Activated naive CD4-positive, alpha-beta T cell treated with anti-CD3 and anti-CD28 coated beads, Interleukin-2, amount 50 U/mL, for 72 hours (primary cell): Measurements from ENCODE around the gene NECAB3. TPM values are rescaled to one million over a fixed set of nuclear protein-coding genes. Genes with fewer than 3 reads are reported as not detected.
A peak's percentile ranks its signal among the peaks of the same experiment; 100 is the strongest.

Experiments
- ATAC-seq, 2 donors: fragments of 150-1000 bp; cut with Tn5 transposase; 2 replicates each; pipeline ENCODE4 v1.10.0; 2021; ENCODE audit warnings: mild to moderate bottlenecking in 2 of 2, moderate library complexity in 2 of 2
- DNase-seq, 2 donors: peaks; one replicate each; pipeline ENCODE4 v3.0.0; 2021 to 2022; ENCODE audit warnings: low spot score in 2 of 2
- H3K27ac Mint-ChIP-seq, 2 donors: one replicate each; pipeline ENCODE4 v1.8.0; 2022; ENCODE audit warnings: mild to moderate bottlenecking in 2 of 2, mixed read lengths in 2 of 2
- H3K36me3 Mint-ChIP-seq, 2 donors: one replicate each; pipeline ENCODE4 v1.8.0; 2022; ENCODE audit warnings: mixed read lengths in 2 of 2
- H3K9me3 Mint-ChIP-seq, 2 donors: one replicate each; pipeline ENCODE4 v1.8.0; 2022; ENCODE audit warnings: mixed read lengths in 2 of 2
- total RNA-seq, 2 donors: library from RNA; stranded (reverse); gene quantifications; one replicate each; pipeline ENCODE4 v1.2.3, GENCODE V29; 2022

Gene NECAB3
- total RNA-seq, 2 donors from 2014 or later, result 24.5 to 43.0 TPM

- Mint-ChIP-seq H3K36me3 (peaks cover 5 to 6% of the 10 kb centered on the region in 2 donors), H3K9me3 (no peaks in the 10 kb centered on the region), H3K27ac (peak within 1 kb of the TSS; percentile 81 to 88)
- DNase-seq, result no peak
- ATAC-seq, result no peak
Measured at GRCh38 chr20:33662172-33662571, 12.1 kb downstream of the NECAB3 start, which contains the start of gene C20orf144. Gene C20orf144, plus strand, starts transcription at chr20:33662327. Its CDS starts 19 bp downstream, at chr20:33662346.

- Mint-ChIP-seq H3K36me3 (peaks cover 0 to 5% of the 10 kb centered on the region in 2 donors), H3K9me3 (no peaks in the 10 kb centered on the region), H3K27ac (no peak overlapping the region)
- DNase-seq (no peak), ATAC-seq (no peak)
Measured at GRCh38 chr20:33660685-33661058, 13.6 kb downstream of the NECAB3 start.

GRCh38 chr20:33660035-33660684 is 14.1 kb downstream of the NECAB3 start:
- no peak for DNase-seq
- no peak overlapping the region for H3K27ac Mint-ChIP-seq
- H3K36me3 Mint-ChIP-seq, result peaks cover 0 to 5% of the 10 kb centered on the region in 2 donors
- no peaks in the 10 kb centered on the region for H3K9me3 Mint-ChIP-seq
- ATAC-seq, result no peak

GRCh38 chr20:33659341-33660034 is 14.7 kb downstream of the NECAB3 start:
- no peaks in the 10 kb centered on the region for H3K9me3 Mint-ChIP-seq
- H3K36me3 Mint-ChIP-seq, result peaks cover 0 to under 1% of the 10 kb centered on the region in 2 donors
- no peak for ATAC-seq
- no peak overlapping the region for H3K27ac Mint-ChIP-seq
- no peak for DNase-seq

DNA sequence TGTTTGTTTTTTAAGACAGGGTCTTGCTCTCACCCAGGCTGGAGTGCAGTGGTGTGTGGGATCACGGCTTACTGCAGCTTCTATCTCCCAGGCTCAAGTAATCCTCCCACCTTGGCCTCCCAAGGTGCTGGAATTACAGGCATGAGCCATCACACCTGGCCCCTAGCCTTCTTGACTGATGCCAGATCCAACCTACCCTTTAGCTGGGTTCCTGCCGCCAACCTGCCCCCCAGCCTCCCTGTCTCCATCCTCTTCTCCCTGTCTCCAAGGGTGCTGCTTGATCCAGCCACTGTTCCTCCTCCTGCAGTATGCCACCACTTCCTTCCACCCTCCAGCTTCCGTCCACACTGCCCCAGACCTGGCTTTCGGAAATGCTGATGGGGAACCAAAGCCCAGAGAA is 15.3 kb downstream of the NECAB3 start:
- H3K9me3 Mint-ChIP-seq, result no peaks in the 10 kb centered on the region
- H3K27ac Mint-ChIP-seq, result no peak overlapping the region
- DNase-seq (no peak), ATAC-seq (no peak)
- H3K36me3 Mint-ChIP-seq, result no peaks in the 10 kb centered on the region

- Mint-ChIP-seq H3K9me3 (no peaks in the 10 kb centered on the region), H3K36me3 (no peaks in the 10 kb centered on the region), H3K27ac (no peak overlapping the region)
- ATAC-seq (no peak), DNase-seq (no peak)
Measured at GRCh38 chr20:33658510-33658909, 15.7 kb downstream of the NECAB3 start.

DNA sequence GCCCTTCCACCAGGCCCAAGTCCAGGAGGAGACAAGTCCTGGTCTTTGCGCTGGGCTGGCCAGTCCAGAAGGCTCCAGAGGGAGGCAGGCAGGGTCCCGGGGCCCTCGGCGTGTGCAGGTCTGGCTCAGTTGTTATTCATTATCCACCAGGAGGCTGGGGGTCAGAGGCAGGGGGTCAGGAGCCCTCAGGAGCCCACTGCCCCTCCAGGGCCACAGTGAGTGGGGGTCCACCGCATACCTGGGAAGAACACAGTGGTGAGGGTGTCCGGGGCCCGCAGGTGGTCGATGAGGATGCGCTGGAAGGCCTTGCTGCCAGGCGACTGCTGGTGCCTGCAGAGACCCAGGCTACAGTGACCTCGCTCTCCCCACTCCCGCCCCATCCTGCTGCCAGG is 16.5 kb downstream of the NECAB3 start:
- ATAC-seq, result no peak
- Mint-ChIP-seq H3K9me3 (no peaks in the 10 kb centered on the region), H3K36me3 (no peaks in the 10 kb centered on the region), H3K27ac (no peak overlapping the region)
- no peak for DNase-seq

DNA sequence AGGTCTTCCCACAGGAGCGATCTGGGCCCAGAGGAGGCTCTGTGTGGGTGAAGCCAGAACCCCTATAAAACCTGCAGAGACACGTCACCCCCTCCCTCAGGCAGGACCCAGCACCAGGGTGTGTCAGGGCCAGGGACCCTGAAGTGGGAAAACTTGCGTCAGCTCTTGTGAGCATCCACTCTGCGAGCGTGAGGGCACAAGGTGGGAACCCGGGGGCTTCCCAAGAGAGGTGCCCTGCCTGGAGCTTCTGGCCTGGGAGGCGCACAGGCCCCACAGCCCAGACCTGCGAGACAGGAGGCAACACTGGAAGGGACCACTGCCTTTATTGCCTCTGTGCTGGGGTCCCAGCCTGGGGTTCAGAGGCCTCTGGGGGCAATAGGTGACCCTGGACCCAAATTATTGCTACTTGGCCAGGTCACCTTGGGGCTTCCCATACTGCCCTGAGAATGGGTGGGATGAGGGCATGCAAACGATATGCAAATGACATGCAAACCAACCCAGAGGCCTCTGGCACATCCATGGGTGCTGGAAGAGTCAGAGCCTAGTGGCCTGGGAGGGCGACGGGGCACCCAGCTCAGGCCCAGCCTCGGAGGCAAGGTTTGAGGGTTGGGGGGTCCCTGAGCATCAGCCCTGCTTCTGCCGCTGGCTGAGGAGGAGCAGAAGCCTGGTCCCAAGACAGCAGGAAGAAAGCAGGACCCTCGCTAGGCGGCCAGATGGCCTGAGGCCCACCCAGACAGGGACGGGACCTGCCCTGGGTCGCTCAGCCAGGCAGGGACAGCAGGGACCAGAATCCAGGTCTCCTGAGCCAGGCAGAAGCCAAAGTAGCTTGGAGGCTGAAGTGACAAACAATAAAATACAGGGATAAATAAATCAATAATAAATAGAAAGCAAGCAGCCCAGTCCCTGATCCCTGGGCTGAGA is 17.2 kb downstream of the NECAB3 start:
- DNase-seq, result no peak
- Mint-ChIP-seq H3K9me3 (no peaks in the 10 kb centered on the region), H3K36me3 (no peaks in the 10 kb centered on the region), H3K27ac (peak overlapping the region in 1 of 2 donors; percentile 50)
- no peak for ATAC-seq

GRCh38 chr20:33656010-33656782 is 18.0 kb downstream of the NECAB3 start:
- H3K9me3 Mint-ChIP-seq, result no peaks in the 10 kb centered on the region
- DNase-seq (no peak), ATAC-seq (no peak)
- H3K36me3 Mint-ChIP-seq, result no peaks in the 10 kb centered on the region
- peak overlapping the region in 1 of 2 donors; percentile 50 for H3K27ac Mint-ChIP-seq

GRCh38 chr20:33655164-33655563 is 19.1 kb downstream of the NECAB3 start:
- no peaks in the 10 kb centered on the region for H3K36me3 Mint-ChIP-seq
- no peaks in the 10 kb centered on the region for H3K9me3 Mint-ChIP-seq
- ATAC-seq (no peak), DNase-seq (no peak)
- peak overlapping the region in 1 of 2 donors; percentile 77 for H3K27ac Mint-ChIP-seq

DNA sequence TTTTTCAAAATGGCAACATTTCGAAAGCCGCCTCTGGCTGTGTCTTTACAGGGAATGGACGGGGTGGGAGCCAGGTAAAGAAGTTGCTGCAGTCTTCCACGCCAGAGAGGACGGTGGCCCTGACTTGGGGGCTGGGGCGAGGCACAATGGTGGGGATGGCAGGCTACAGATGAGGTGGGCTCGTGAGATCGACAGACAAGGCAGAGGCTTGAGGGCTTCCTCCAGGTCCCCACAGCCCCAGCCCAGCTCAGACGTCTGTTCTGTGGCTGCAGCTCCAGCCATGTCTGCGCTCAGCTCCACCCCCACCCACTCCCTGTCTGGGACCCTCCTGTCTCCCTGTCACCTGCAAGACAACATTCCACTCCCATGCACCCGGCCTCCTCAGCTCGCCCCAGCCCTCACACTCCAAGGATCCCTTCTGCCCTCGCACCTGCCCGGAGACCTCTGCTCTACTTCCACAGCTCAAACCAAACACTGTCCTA is 19.5 kb downstream of the NECAB3 start:
- H3K36me3 Mint-ChIP-seq, result no peaks in the 10 kb centered on the region

GRCh38 chr20:33653900-33654596 is 20.2 kb downstream of the NECAB3 start:
- no peak for ATAC-seq
- no peaks in the 10 kb centered on the region for H3K36me3 Mint-ChIP-seq
- no peak for DNase-seq
- H3K27ac Mint-ChIP-seq, result peak overlapping the region in 1 of 2 donors; percentile 12
- no peaks in the 10 kb centered on the region for H3K9me3 Mint-ChIP-seq

More for the DNA sequence above, 19.5 kb downstream of the NECAB3 start:
- Mint-ChIP-seq H3K9me3 (no peaks in the 10 kb centered on the region), H3K27ac (peak overlapping the region; percentile 12 to 77)
- ATAC-seq (no peak), DNase-seq (no peak)

DNA sequence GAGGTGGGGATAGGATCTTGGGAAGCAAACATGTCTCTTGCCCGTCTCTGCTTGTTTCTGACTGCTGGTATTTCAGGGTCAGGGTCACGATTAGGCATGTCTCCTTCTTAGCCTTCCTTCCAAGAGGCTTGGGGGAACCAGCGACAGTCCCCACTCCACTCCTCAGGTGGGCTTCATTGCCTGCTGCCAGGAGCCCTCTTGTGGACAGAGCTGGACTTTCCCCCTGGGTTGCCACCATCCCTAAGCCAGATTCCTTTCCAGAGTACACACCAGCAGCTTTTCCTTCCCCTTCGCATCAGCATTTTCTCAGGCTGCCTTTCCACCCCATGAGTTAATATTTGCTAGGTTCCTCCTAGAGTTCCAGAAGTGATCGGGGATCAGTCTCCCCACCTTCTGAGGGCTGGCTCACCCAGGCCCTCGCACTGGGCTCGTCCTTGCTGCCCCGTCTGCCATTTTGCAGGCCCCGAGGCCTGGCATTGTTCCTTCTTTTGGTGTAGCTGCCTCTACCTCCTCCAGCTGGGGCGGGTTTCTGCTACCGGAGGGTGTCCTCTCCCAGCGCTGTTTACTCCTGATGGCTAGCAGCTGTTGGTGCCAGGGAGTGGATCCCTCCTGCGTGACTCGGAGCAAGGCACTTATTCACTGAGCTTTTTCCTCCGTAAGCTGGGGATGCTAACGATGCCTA is 20.9 kb downstream of the NECAB3 start:
- no peaks in the 10 kb centered on the region for H3K36me3 Mint-ChIP-seq
- ATAC-seq (peak; percentile 11 to 47), DNase-seq (peak in 1 of 2 donors; percentile 54)
- no peaks in the 10 kb centered on the region for H3K9me3 Mint-ChIP-seq
- H3K27ac Mint-ChIP-seq, result peak overlapping the region; percentile 74 to 97

- peak overlapping the region in 1 of 2 donors; percentile 74 for H3K27ac Mint-ChIP-seq
Measured at GRCh38 chr20:33651562-33652048, 22.6 kb downstream of the NECAB3 start.

More at GRCh38 chr20:33651562-33652048, 22.6 kb downstream of the NECAB3 start:
- ATAC-seq (no peak), DNase-seq (no peak)
- no peaks in the 10 kb centered on the region for H3K36me3 Mint-ChIP-seq
- no peaks in the 10 kb centered on the region for H3K9me3 Mint-ChIP-seq
